ENCODE data around the gene SLITRK2. TPM values are rescaled to one million over a fixed set of nuclear protein-coding genes. Genes with fewer than 3 reads are reported as not detected.

SLITRK2 gene
- total RNA-seq, 1 donor from 2014 or later: 0.52 TPM

- Histone ChIP-seq H3K27me3 (ENCODE audit: control insufficient read depth in 3 of 3, insufficient read depth in 3 of 3, low read length in 3 of 3) (peaks cover 3 to 28% (median 14%) of the 10 kb centered on the region in 3 donors), H3K9me3 (ENCODE audit: control insufficient read depth in 3 of 3, low read length in 3 of 3) (no peaks in the 10 kb centered on the region), H3K36me3 (ENCODE audit: control insufficient read depth in 3 of 3, insufficient read depth in 3 of 3, low read length in 3 of 3) (no peaks in the 10 kb centered on the region), H3K27ac (ENCODE audit: low read depth, low read length) (no peak overlapping the region), H3K4me3 (ENCODE audit: low read length in 3 of 3) (no peak overlapping the region), H3K4me1 (ENCODE audit: control insufficient read depth in 3 of 3, insufficient read depth in 3 of 3, low read length in 3 of 3) (no peaks in the 10 kb centered on the region), H3K9ac (ENCODE audit: low read depth in 1 of 3, low read length in 3 of 3) (no peak overlapping the region)
These were observed 3.8 kb downstream of the SLITRK2 start for GRCh38 chrX:145821291-145821897.

GRCh38 chrX:145821898-145822571 lies 4.4 kb downstream of the SLITRK2 start:
- Histone ChIP-seq H3K27me3 (ENCODE audit: control insufficient read depth in 3 of 3, insufficient read depth in 3 of 3, low read length in 3 of 3) (peaks cover 3 to 26% (median 14%) of the 10 kb centered on the region in 3 donors), H3K9ac (ENCODE audit: low read depth in 1 of 3, low read length in 3 of 3) (no peak overlapping the region), H3K4me1 (ENCODE audit: control insufficient read depth in 3 of 3, insufficient read depth in 3 of 3, low read length in 3 of 3) (no peaks in the 10 kb centered on the region), H3K27ac (ENCODE audit: low read depth, low read length) (no peak overlapping the region), H3K4me3 (ENCODE audit: low read length in 3 of 3) (no peak overlapping the region), H3K36me3 (ENCODE audit: control insufficient read depth in 3 of 3, insufficient read depth in 3 of 3, low read length in 3 of 3) (no peaks in the 10 kb centered on the region), H3K9me3 (ENCODE audit: control insufficient read depth in 3 of 3, low read length in 3 of 3) (no peaks in the 10 kb centered on the region)

GRCh38 chrX:145823132-145823531 lies 5.5 kb downstream of the SLITRK2 start:
- Histone ChIP-seq H3K4me3 (ENCODE audit: low read length in 3 of 3) (no peak overlapping the region), H3K9me3 (ENCODE audit: control insufficient read depth in 3 of 3, low read length in 3 of 3) (no peaks in the 10 kb centered on the region), H3K27me3 (ENCODE audit: control insufficient read depth in 3 of 3, insufficient read depth in 3 of 3, low read length in 3 of 3) (peaks cover 3 to 22% (median 9%) of the 10 kb centered on the region in 3 donors), H3K27ac (ENCODE audit: low read depth, low read length) (no peak overlapping the region), H3K4me1 (ENCODE audit: control insufficient read depth in 3 of 3, insufficient read depth in 3 of 3, low read length in 3 of 3) (no peaks in the 10 kb centered on the region), H3K9ac (ENCODE audit: low read depth in 1 of 3, low read length in 3 of 3) (no peak overlapping the region), H3K36me3 (ENCODE audit: control insufficient read depth in 3 of 3, insufficient read depth in 3 of 3, low read length in 3 of 3) (no peaks in the 10 kb centered on the region)

GRCh38 chrX:145825896-145826295 lies 8.3 kb downstream of the SLITRK2 start:
- H3K9me3 ChIP-seq (ENCODE audit: control insufficient read depth in 3 of 3, low read length in 3 of 3): no peaks in the 10 kb centered on the region
- H3K4me1 ChIP-seq (ENCODE audit: control insufficient read depth in 3 of 3, insufficient read depth in 3 of 3, low read length in 3 of 3): no peaks in the 10 kb centered on the region
- H3K36me3 ChIP-seq (ENCODE audit: control insufficient read depth in 3 of 3, insufficient read depth in 3 of 3, low read length in 3 of 3): no peaks in the 10 kb centered on the region
- no peak overlapping the region for H3K4me3 ChIP-seq (ENCODE audit: low read length in 3 of 3)
- no peak overlapping the region for H3K27ac ChIP-seq (ENCODE audit: low read depth, low read length)
- peaks cover 3 to 5% (median 3%) of the 10 kb centered on the region in 3 donors for H3K27me3 ChIP-seq (ENCODE audit: control insufficient read depth in 3 of 3, insufficient read depth in 3 of 3, low read length in 3 of 3)
- no peak overlapping the region for H3K9ac ChIP-seq (ENCODE audit: low read depth in 1 of 3, low read length in 3 of 3)

GRCh38 chrX:145826466-145826865 lies 8.8 kb downstream of the SLITRK2 start:
- no peak overlapping the region for H3K9ac ChIP-seq (ENCODE audit: low read depth in 1 of 3, low read length in 3 of 3)
- no peak overlapping the region for H3K27ac ChIP-seq (ENCODE audit: low read depth, low read length)
- peaks cover 3 to 5% (median 3%) of the 10 kb centered on the region in 3 donors for H3K27me3 ChIP-seq (ENCODE audit: control insufficient read depth in 3 of 3, insufficient read depth in 3 of 3, low read length in 3 of 3)

GRCh38 chrX:145832796-145833195 lies 15.2 kb downstream of the SLITRK2 start:
- Histone ChIP-seq H3K9me3 (ENCODE audit: control insufficient read depth in 3 of 3, low read length in 3 of 3) (no peaks in the 10 kb centered on the region), H3K4me3 (ENCODE audit: low read length in 3 of 3) (no peak overlapping the region), H3K27me3 (ENCODE audit: control insufficient read depth in 3 of 3, insufficient read depth in 3 of 3, low read length in 3 of 3) (no peaks in the 10 kb centered on the region), H3K4me1 (ENCODE audit: control insufficient read depth in 3 of 3, insufficient read depth in 3 of 3, low read length in 3 of 3) (no peaks in the 10 kb centered on the region), H3K36me3 (ENCODE audit: control insufficient read depth in 3 of 3, insufficient read depth in 3 of 3, low read length in 3 of 3) (no peaks in the 10 kb centered on the region), H3K9ac (ENCODE audit: low read depth in 1 of 3, low read length in 3 of 3) (no peak overlapping the region), H3K27ac (ENCODE audit: low read depth, low read length) (no peak overlapping the region)

More at GRCh38 chrX:145826466-145826865, 8.8 kb downstream of the SLITRK2 start:
- H3K4me3 ChIP-seq (ENCODE audit: low read length in 3 of 3): no peak overlapping the region
- no peaks in the 10 kb centered on the region for H3K4me1 ChIP-seq (ENCODE audit: control insufficient read depth in 3 of 3, insufficient read depth in 3 of 3, low read length in 3 of 3)
- no peaks in the 10 kb centered on the region for H3K9me3 ChIP-seq (ENCODE audit: control insufficient read depth in 3 of 3, low read length in 3 of 3)
- no peaks in the 10 kb centered on the region for H3K36me3 ChIP-seq (ENCODE audit: control insufficient read depth in 3 of 3, insufficient read depth in 3 of 3, low read length in 3 of 3)

- Histone ChIP-seq H3K27ac (ENCODE audit: low read depth, low read length) (no peak overlapping the region), H3K4me3 (ENCODE audit: low read length in 3 of 3) (no peak overlapping the region), H3K9me3 (ENCODE audit: control insufficient read depth in 3 of 3, low read length in 3 of 3) (no peaks in the 10 kb centered on the region), H3K4me1 (ENCODE audit: control insufficient read depth in 3 of 3, insufficient read depth in 3 of 3, low read length in 3 of 3) (no peaks in the 10 kb centered on the region), H3K36me3 (ENCODE audit: control insufficient read depth in 3 of 3, insufficient read depth in 3 of 3, low read length in 3 of 3) (no peaks in the 10 kb centered on the region), H3K27me3 (ENCODE audit: control insufficient read depth in 3 of 3, insufficient read depth in 3 of 3, low read length in 3 of 3) (no peaks in the 10 kb centered on the region), H3K9ac (ENCODE audit: low read depth in 1 of 3, low read length in 3 of 3) (no peak overlapping the region)
These were observed 22.9 kb downstream of the SLITRK2 start for GRCh38 chrX:145840531-145840930.

- no peak overlapping the region for H3K4me3 ChIP-seq (ENCODE audit: low read length in 3 of 3)
These were observed 25.7 kb downstream of the SLITRK2 start for GRCh38 chrX:145843146-145843904.

GRCh38 chrX:145844886-145845285 lies 27.3 kb downstream of the SLITRK2 start:
- H3K4me1 ChIP-seq (ENCODE audit: control insufficient read depth in 3 of 3, insufficient read depth in 3 of 3, low read length in 3 of 3): no peaks in the 10 kb centered on the region
- no peaks in the 10 kb centered on the region for H3K27me3 ChIP-seq (ENCODE audit: control insufficient read depth in 3 of 3, insufficient read depth in 3 of 3, low read length in 3 of 3)
- H3K9me3 ChIP-seq (ENCODE audit: control insufficient read depth in 3 of 3, low read length in 3 of 3): no peaks in the 10 kb centered on the region
- H3K4me3 ChIP-seq (ENCODE audit: low read length in 3 of 3): no peak overlapping the region
- H3K9ac ChIP-seq (ENCODE audit: low read depth in 1 of 3, low read length in 3 of 3): no peak overlapping the region
- H3K36me3 ChIP-seq (ENCODE audit: control insufficient read depth in 3 of 3, insufficient read depth in 3 of 3, low read length in 3 of 3): no peaks in the 10 kb centered on the region
- no peak overlapping the region for H3K27ac ChIP-seq (ENCODE audit: low read depth, low read length)

More at GRCh38 chrX:145843146-145843904, 25.7 kb downstream of the SLITRK2 start:
- no peak overlapping the region for H3K27ac ChIP-seq (ENCODE audit: low read depth, low read length)
- no peaks in the 10 kb centered on the region for H3K9me3 ChIP-seq (ENCODE audit: control insufficient read depth in 3 of 3, low read length in 3 of 3)
- no peaks in the 10 kb centered on the region for H3K27me3 ChIP-seq (ENCODE audit: control insufficient read depth in 3 of 3, insufficient read depth in 3 of 3, low read length in 3 of 3)
- no peaks in the 10 kb centered on the region for H3K4me1 ChIP-seq (ENCODE audit: control insufficient read depth in 3 of 3, insufficient read depth in 3 of 3, low read length in 3 of 3)
- no peak overlapping the region for H3K9ac ChIP-seq (ENCODE audit: low read depth in 1 of 3, low read length in 3 of 3)
- no peaks in the 10 kb centered on the region for H3K36me3 ChIP-seq (ENCODE audit: control insufficient read depth in 3 of 3, insufficient read depth in 3 of 3, low read length in 3 of 3)

- Histone ChIP-seq H3K9ac (ENCODE audit: low read depth in 1 of 3, low read length in 3 of 3) (no peak overlapping the region), H3K4me1 (ENCODE audit: control insufficient read depth in 3 of 3, insufficient read depth in 3 of 3, low read length in 3 of 3) (no peaks in the 10 kb centered on the region), H3K9me3 (ENCODE audit: control insufficient read depth in 3 of 3, low read length in 3 of 3) (no peaks in the 10 kb centered on the region), H3K4me3 (ENCODE audit: low read length in 3 of 3) (no peak overlapping the region), H3K27me3 (ENCODE audit: control insufficient read depth in 3 of 3, insufficient read depth in 3 of 3, low read length in 3 of 3) (no peaks in the 10 kb centered on the region), H3K27ac (ENCODE audit: low read depth, low read length) (no peak overlapping the region), H3K36me3 (ENCODE audit: control insufficient read depth in 3 of 3, insufficient read depth in 3 of 3, low read length in 3 of 3) (no peaks in the 10 kb centered on the region)
These were observed 30.8 kb downstream of the SLITRK2 start for GRCh38 chrX:145848448-145848847.

All from skeletal muscle tissue (tissue), 4 donors.